GM12891 (cell line): ENCODE measurements around the gene MDN1. TPM values are rescaled to one million over a fixed set of nuclear protein-coding genes. Genes with fewer than 3 reads are reported as not detected.
"Not testable (repeated sequence)": the region's sequence is repeated elsewhere in the genome, so short reads cannot be mapped to it uniquely, and the experiment has no call there.

Experiments
- DNase-seq: peaks from one replicate; pipeline ENCODE4 v3.0.0; 2011; ENCODE audit warnings: low spot score; ENCODE audit not compliant: insufficient read length
- FAIRE-seq: peaks from 2 replicates; lab custom pipeline; 2011; peaks lifted over from hg19 to GRCh38; lab: Jason Lieb, UNC
- PAX5 ChIP-seq: IDR thresholded peaks from 2 replicates; pipeline ENCODE4 v1.6.1; 2011; ENCODE audit warnings: low read length, moderate library complexity, mild to moderate bottlenecking; ENCODE audit not compliant: insufficient read depth, severe bottlenecking
- POLR2A ChIP-seq: IDR thresholded peaks from 2 replicates; pipeline ENCODE4 v1.6.1; 2011; ENCODE audit warnings: low read depth, low read length, control low read depth
- POLR2AphosphoS5 ChIP-seq: IDR thresholded peaks from 2 replicates; pipeline ENCODE4 v1.6.1; 2011; ENCODE audit warnings: low read depth, low read length, control low read depth
- POU2F2 ChIP-seq: IDR thresholded peaks from 2 replicates; pipeline ENCODE4 v1.6.1; 2011; ENCODE audit warnings: low read depth, mild to moderate bottlenecking, control low read depth, low read length, moderate library complexity
- SPI1 ChIP-seq: IDR thresholded peaks from 2 replicates; pipeline ENCODE4 v1.6.1; 2011; ENCODE audit warnings: low read depth, low read length, control low read depth
- TAF1 ChIP-seq: IDR thresholded peaks from 2 replicates; pipeline ENCODE4 v1.6.1; 2011; ENCODE audit warnings: low read depth, low read length, control low read depth
- polyA plus RNA-seq: library from polyadenylated mRNA; unstranded; fragments of >200 nt; gene quantifications from one replicate; pipeline ENCODE4 v1.2.1, GENCODE V29; 2012; ENCODE audit warnings: low read depth, missing spikeins, inconsistent platforms; ENCODE audit not compliant: missing spikeins

Gene MDN1, protein sequence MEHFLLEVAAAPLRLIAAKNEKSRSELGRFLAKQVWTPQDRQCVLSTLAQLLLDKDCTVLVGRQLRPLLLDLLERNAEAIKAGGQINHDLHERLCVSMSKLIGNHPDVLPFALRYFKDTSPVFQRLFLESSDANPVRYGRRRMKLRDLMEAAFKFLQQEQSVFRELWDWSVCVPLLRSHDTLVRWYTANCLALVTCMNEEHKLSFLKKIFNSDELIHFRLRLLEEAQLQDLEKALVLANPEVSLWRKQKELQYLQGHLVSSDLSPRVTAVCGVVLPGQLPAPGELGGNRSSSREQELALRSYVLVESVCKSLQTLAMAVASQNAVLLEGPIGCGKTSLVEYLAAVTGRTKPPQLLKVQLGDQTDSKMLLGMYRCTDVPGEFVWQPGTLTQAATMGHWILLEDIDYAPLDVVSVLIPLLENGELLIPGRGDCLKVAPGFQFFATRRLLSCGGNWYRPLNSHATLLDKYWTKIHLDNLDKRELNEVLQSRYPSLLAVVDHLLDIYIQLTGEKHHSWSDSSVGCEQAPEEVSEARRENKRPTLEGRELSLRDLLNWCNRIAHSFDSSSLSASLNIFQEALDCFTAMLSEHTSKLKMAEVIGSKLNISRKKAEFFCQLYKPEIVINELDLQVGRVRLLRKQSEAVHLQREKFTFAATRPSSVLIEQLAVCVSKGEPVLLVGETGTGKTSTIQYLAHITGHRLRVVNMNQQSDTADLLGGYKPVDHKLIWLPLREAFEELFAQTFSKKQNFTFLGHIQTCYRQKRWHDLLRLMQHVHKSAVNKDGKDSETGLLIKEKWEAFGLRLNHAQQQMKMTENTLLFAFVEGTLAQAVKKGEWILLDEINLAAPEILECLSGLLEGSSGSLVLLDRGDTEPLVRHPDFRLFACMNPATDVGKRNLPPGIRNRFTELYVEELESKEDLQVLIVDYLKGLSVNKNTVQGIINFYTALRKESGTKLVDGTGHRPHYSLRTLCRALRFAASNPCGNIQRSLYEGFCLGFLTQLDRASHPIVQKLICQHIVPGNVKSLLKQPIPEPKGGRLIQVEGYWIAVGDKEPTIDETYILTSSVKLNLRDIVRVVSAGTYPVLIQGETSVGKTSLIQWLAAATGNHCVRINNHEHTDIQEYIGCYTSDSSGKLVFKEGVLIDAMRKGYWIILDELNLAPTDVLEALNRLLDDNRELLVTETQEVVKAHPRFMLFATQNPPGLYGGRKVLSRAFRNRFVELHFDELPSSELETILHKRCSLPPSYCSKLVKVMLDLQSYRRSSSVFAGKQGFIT (N-terminal part only)
- 15.5 TPM for polyA plus RNA-seq

DNA sequence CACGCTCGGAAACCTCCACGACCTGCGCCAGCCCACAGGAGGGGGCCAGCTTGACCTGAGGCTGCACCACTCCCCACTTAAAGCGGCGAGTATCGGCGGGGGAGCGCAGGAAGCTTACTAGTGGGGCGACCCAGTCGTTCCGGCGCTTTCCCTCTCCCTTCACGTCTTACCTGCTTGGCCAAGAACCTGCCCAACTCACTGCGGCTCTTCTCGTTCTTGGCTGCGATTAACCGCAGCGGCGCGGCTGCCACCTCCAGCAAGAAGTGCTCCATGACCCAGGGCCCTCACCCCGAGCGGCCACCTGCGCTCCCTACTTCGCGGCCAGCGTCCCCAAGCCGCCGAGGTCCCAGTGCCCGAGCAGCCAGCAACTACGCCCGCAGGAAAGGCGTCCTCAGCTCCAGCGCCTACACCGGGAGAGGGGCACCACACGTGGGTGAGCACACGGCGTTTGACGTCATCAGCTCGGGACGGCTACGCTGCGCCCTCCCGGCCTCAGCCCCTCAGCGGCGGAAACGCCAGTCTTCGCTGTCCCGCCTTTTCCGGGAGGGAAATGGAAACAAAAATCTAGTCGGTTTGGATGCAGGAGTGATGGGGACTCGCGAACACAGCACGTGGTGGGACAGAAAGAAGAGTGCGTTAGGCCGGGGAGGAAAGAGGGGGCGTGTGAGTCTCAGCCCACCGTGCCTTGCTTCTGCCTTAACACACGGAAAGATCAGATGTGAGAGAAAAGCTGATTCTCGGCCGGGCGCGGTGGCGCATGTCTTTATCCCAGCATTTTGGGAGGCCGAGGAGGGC is at the start of gene MDN1:
MDN1 (minus strand) TSS at position 459 of the 795 bp plus-strand sequence; CDS start at position 272, 187 bp downstream.
- DNase-seq (peak; percentile 80), FAIRE-seq (peak; percentile 100)
- peak; percentile 75 for TF ChIP-seq POLR2A
- peak; percentile 83 for TF ChIP-seq POLR2AphosphoS5
- peak; percentile 26; the same call in 1 of the 2 replicates for TF ChIP-seq POU2F2
- no peak for TF ChIP-seq SPI1
- TF ChIP-seq PAX5 = peak; percentile 43
- TF ChIP-seq TAF1 = peak; percentile 78

DNA sequence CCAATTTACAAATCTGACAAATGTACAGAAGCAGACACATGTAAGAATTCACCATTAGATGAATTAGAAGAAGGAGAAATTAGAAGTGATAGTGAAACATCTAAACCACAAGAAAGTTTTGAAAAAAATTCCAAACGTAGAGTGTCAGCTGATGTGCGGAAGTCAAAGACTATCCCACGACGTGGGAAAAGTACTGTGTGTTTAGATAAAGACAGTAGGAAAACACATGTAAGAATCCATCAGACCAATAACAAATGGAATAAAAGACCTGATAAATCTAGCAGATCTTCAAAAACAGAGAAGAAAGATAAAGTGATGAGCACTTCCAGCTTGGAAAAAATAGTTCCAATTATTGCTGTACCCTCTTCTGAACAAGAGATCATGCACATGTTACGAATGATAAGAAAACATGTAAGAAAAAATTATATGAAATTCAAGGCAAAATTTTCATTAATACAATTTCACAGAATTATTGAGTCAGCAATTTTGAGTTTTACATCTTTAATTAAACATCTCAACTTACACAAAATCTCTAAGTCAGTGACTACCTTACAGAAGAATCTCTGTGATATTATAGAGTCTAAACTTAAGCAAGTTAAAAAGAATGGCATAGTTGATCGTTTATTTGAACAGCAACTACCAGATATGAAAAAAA is 46.6 kb upstream of the MDN1 start:
- TF ChIP-seq SPI1 = no peak
- no peak for TF ChIP-seq PAX5
- no peak for TF ChIP-seq TAF1
- TF ChIP-seq POLR2AphosphoS5 = no peak
- no peak for TF ChIP-seq POLR2A
- no peak for TF ChIP-seq POU2F2
- no peak for FAIRE-seq
- no peak for DNase-seq

DNA sequence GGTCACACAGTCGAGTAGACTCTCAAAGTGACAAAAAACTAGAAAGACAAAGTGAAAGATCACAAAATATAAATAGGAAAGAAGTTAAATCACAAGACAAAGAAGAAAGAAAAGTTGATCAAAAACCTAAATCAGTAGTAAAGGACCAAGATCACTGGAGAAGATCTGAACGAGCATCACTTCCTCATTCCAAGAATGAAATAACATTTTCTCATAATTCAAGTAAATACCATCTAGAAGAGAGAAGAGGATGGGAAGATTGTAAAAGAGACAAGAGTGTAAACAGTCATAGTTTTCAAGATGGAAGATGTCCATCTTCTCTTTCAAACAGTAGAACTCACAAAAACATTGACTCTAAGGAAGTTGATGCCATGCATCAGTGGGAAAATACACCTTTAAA is 43.1 kb upstream of the MDN1 start:
- FAIRE-seq (no peak), DNase-seq (no peak)
- TF ChIP-seq TAF1 (no peak), SPI1 (peak; percentile 65; the same call in 1 of the 2 replicates)

DNA sequence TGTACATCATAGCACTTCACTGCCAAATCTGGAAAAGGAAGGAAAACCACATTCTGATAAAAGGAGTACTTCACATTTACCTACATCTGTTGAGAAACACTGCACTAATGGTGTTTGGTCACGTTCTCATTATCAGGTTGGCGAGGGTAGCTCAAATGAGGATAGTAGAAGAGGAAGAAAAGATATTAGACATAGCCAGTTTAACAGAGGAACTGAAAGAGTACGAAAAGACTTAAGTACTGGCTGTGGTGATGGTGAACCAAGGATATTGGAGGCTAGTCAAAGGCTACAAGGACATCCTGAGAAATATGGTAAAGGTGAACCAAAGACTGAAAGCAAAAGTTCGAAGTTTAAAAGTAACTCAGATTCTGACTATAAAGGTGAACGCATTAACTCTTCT is 42.7 kb upstream of the MDN1 start:
- no peak for DNase-seq
- FAIRE-seq = peak; percentile 66
- peak; percentile 83 for TF ChIP-seq SPI1
- TF ChIP-seq PAX5 = no peak

DNA sequence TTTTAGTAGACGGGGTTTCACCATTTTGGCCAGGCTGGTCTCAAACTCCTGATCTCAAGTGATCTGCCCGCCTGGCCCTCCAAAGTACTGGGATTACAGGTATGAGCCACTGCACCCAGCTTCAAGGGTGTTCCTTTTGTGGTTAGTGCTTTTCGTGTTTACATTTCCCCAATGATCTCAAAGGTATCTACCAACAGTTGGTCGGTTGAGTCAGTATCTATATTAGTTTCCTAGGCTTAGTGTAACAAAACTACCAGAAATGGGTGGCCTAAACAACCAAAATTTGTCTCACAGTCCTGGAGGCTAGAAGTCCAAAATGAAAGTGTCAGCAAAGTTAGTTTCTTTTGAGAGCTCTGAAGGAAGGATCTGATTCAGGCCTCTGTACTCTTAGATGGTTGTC is 40.1 kb upstream of the MDN1 start:
- no peak for FAIRE-seq
- no peak for DNase-seq
- no peak for TF ChIP-seq POU2F2

DNA sequence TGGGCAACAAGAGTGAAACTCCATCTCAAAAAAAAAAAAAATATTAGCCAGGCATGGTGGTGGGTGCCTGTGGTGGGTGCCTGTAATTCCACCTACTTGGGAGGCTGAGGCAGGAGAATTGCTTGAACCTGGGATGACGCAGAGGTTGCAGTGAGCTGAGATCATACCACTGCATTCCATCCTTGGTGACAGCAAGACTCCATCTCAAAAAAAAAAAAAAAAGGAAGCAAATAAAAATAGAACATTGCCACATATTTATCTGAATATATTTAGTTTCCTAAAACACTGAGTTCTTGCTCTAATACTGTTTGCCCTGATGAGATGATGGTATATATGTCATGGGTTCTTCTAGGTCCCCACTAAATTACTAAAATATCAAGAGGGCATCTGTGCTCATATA is 38.4 kb upstream of the MDN1 start:
- DNase-seq (no peak), FAIRE-seq (no peak)
- TF ChIP-seq POU2F2 (no peak), TAF1 (no peak), POLR2AphosphoS5 (no peak), POLR2A (no peak), SPI1 (no peak), PAX5 (no peak)

DNA sequence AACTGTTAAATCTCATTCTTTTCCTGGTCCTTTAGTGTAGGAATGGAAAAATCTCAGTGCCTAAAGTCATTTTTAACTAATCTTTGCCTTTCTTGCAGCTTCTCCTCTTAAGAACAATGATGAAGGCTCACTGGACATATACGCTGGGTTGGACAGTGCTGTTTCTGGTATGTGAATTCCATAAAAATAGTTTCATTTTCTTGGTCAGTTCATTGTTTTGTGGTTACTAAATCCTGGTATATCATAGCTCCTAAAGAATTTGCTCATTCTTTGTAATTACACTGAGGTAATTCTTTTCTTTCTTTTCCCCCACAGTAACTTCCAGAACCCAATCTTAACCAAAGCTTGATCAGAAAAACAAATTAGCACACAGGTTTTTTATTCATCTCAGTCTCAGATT is 33.5 kb upstream of the MDN1 start:
- TF ChIP-seq POU2F2 (no peak), SPI1 (no peak), POLR2AphosphoS5 (no peak), PAX5 (no peak), TAF1 (no peak), POLR2A (no peak)
- FAIRE-seq = no peak
- no peak for DNase-seq

DNA sequence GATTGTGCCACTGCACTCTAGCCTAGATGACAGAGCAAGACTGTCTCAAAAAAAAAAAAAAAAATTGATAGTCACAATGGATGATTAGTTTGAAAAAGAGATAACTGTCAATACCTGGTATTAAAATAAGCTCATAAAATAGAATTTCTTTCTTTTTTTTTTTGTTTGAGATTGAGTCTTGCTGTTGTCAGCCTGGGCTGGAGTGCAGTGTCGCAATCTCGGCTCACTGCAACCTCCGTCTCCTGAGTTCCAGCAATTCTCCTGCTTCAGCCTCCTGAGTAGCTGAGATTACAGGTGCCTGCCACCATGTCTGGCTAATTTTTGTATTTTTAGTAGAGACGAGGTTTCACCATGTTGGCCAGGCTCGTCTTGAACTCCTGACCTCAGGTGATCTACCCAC is 27.9 kb upstream of the MDN1 start:
- DNase-seq, FAIRE-seq: not testable (repeated sequence)

DNA sequence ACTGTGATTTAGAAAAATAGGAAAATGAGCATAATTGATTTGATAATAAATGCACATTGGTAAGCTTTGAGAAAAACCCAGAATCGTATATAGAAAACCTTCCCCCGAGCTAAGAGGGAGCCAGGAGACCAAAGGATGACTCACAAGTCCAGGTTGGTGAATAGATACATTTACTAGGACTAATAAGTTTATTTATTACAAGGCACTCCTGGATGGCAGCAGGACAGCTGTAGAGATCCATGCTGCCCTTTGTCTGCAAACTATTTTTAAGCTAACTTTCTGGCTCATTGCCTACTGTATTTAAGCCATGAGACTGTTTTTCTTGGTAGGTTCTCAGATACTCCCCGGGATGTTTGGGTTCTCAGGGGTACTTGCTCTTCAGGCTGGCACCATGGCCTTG is 23.5 kb upstream of the MDN1 start:
- DNase-seq = no peak
- TF ChIP-seq POLR2A (no peak), POU2F2 (no peak), TAF1 (no peak), SPI1 (no peak), PAX5 (no peak), POLR2AphosphoS5 (no peak)
- no peak for FAIRE-seq
